ENCODE measurements around the gene SLC17A2.

The SLC17A2 gene

GRCh38 chr6:25927756-25928216 is 2.7 kb downstream of the SLC17A2 start:
- Histone ChIP-seq H3K4me1 (ENCODE audit: control insufficient read depth, insufficient read depth, low read length) (peaks cover 8% of the 10 kb centered on the region; the same call in 1 of the 2 replicates), H3K9me3 (ENCODE audit: control insufficient read depth, insufficient read depth, low read depth, low read length) (no peaks in the 10 kb centered on the region), H3K36me3 (ENCODE audit: control insufficient read depth in 2 of 2, insufficient read depth in 1 of 2, low read length in 2 of 2) (no peaks in the 10 kb centered on the region), H3K27ac (ENCODE audit: extremely low read depth, low read depth, low read length) (no peak overlapping the region), H3K4me3 (ENCODE audit: low read depth, low read length) (no peak overlapping the region)
- POLR2A ChIA-PET: no interaction called here
- TF ChIP-seq ZNF24 (tag by site-specific recombination; IDR thresholded peaks at IDR 0.05) (no peak), ZBTB17 (tag by site-specific recombination; IDR thresholded peaks at IDR 0.05) (peak; percentile 50), ZBTB44 (tag by site-specific recombination; IDR thresholded peaks at IDR 0.05) (peak; percentile 62; the same call in 1 of the 2 replicates), ZNF23 (tag by site-specific recombination; IDR thresholded peaks at IDR 0.05; ENCODE audit: borderline replicate concordance) (no peak), ZNF518A (tag by site-specific recombination; conservative IDR thresholded peaks at IDR 0.05; ENCODE audit: low read depth) (no peak), ZNF514 (tag by site-specific recombination; IDR thresholded peaks at IDR 0.05) (no peak), ZNF366 (tag by site-specific recombination; conservative IDR thresholded peaks at IDR 0.05) (no peak), ZNF654 (tag by site-specific recombination; IDR thresholded peaks at IDR 0.05; ENCODE audit: low read depth) (no peak), MZF1 (tag by site-specific recombination; IDR thresholded peaks at IDR 0.05; ENCODE audit: borderline replicate concordance) (peak; percentile 39; the same call in 1 of the 2 replicates), ZNF488 (tag by site-specific recombination; IDR thresholded peaks at IDR 0.05) (no peak), ZNF530 (tag by site-specific recombination; IDR thresholded peaks at IDR 0.05; ENCODE audit: low read depth) (no peak)
- CTCF ChIA-PET: interaction anchor here (0.6 to 1.4 kb wide), 6 partner anchors 10 to 940 kb away, joined by 3 to 8 read pairs (median 3); no protein-coding TSS in a partner anchor

GRCh38 chr6:25927178-25927577 is 3.3 kb downstream of the SLC17A2 start:
- no peaks in the 10 kb centered on the region for H3K36me3 ChIP-seq (ENCODE audit: control insufficient read depth in 2 of 2, insufficient read depth in 1 of 2, low read length in 2 of 2)
- no peak overlapping the region for H3K27ac ChIP-seq (ENCODE audit: extremely low read depth, low read depth, low read length)
- no peaks in the 10 kb centered on the region for H3K9me3 ChIP-seq (ENCODE audit: control insufficient read depth, insufficient read depth, low read depth, low read length)
- H3K4me1 ChIP-seq (ENCODE audit: control insufficient read depth, insufficient read depth, low read length): peaks cover 8% of the 10 kb centered on the region; the same call in 1 of the 2 replicates
- ChIA-PET CTCF (interaction anchor here (0.6 to 1.4 kb wide), 6 partner anchors 12 to 939 kb away, joined by 3 to 8 read pairs (median 3); no protein-coding TSS in a partner anchor), POLR2A (no interaction called here)
- TF ChIP-seq ZNF404 (tag by site-specific recombination; IDR thresholded peaks at IDR 0.05) (no peak), KLF9 (tag by site-specific recombination; IDR thresholded peaks at IDR 0.05; ENCODE audit: low read depth) (no peak), ZNF560 (tag by site-specific recombination; IDR thresholded peaks at IDR 0.05; ENCODE audit: borderline replicate concordance) (no peak), ZNF311 (tag by site-specific recombination; IDR thresholded peaks at IDR 0.05; ENCODE audit: borderline replicate concordance) (no peak)
- no peak overlapping the region for H3K4me3 ChIP-seq (ENCODE audit: low read depth, low read length)
